ENCODE data around the gene NOM1.

Gene NOM1

GRCh38 chr7:156979007-156979606 lies 29.6 kb downstream of the NOM1 start:
- H3K4me1 ChIP-seq (ENCODE audit: low read length) = no peaks in the 10 kb centered on the region
- H3K9ac ChIP-seq (ENCODE audit: low read length) = no peak overlapping the region
- TF ChIP-seq, protein P1, sequence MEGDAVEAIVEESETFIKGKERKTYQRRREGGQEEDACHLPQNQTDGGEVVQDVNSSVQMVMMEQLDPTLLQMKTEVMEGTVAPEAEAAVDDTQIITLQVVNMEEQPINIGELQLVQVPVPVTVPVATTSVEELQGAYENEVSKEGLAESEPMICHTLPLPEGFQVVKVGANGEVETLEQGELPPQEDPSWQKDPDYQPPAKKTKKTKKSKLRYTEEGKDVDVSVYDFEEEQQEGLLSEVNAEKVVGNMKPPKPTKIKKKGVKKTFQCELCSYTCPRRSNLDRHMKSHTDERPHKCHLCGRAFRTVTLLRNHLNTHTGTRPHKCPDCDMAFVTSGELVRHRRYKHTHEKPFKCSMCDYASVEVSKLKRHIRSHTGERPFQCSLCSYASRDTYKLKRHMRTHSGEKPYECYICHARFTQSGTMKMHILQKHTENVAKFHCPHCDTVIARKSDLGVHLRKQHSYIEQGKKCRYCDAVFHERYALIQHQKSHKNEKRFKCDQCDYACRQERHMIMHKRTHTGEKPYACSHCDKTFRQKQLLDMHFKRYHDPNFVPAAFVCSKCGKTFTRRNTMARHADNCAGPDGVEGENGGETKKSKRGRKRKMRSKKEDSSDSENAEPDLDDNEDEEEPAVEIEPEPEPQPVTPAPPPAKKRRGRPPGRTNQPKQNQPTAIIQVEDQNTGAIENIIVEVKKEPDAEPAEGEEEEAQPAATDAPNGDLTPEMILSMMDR (IDR thresholded peaks at IDR 0.05; ENCODE audit: low read depth, low read length) = no peak
- TF ChIP-seq EZH2phosphoT487 (IDR thresholded peaks at IDR 0.05; ENCODE audit: low read depth) = no peak
- H3K27me3 ChIP-seq (ENCODE audit: low read depth, low read length) = no peaks in the 10 kb centered on the region
- H4K20me1 ChIP-seq (ENCODE audit: insufficient read depth, low read length) = no peaks in the 10 kb centered on the region
- H3K27ac ChIP-seq (ENCODE audit: low read length) = no peak overlapping the region
- H3K79me2 ChIP-seq (ENCODE audit: low read length) = no peaks in the 10 kb centered on the region
- H2AFZ ChIP-seq (ENCODE audit: low read depth, low read length) = no peak overlapping the region
- H3K36me3 ChIP-seq (replicated peaks; ENCODE audit: low read depth, low read length) = peaks cover 42% of the 10 kb centered on the region
- H3K4me2 ChIP-seq (ENCODE audit: low read length) = no peak overlapping the region
- H3K4me3 ChIP-seq (ENCODE audit: low read length) = no peak overlapping the region
- peaks cover 4% of the 10 kb centered on the region; the same call in 1 of the 2 replicates for H3K9me3 ChIP-seq (ENCODE audit: insufficient read depth, low read length)

GRCh38 chr7:156979711-156980110 lies 30.2 kb downstream of the NOM1 start:
- Histone ChIP-seq H3K4me2 (ENCODE audit: low read length) (no peak overlapping the region), H3K4me1 (ENCODE audit: low read length) (no peaks in the 10 kb centered on the region), H3K9ac (ENCODE audit: low read length) (no peak overlapping the region), H3K27ac (ENCODE audit: low read length) (no peak overlapping the region), H3K4me3 (ENCODE audit: low read length) (no peak overlapping the region), H3K79me2 (ENCODE audit: low read length) (no peaks in the 10 kb centered on the region), H4K20me1 (ENCODE audit: insufficient read depth, low read length) (no peaks in the 10 kb centered on the region), H2AFZ (ENCODE audit: low read depth, low read length) (no peak overlapping the region), H3K36me3 (replicated peaks; ENCODE audit: low read depth, low read length) (peaks cover 40% of the 10 kb centered on the region), H3K27me3 (ENCODE audit: low read depth, low read length) (no peaks in the 10 kb centered on the region), H3K9me3 (ENCODE audit: insufficient read depth, low read length) (peaks cover 4% of the 10 kb centered on the region; the same call in 1 of the 2 replicates)
- TF ChIP-seq, protein P1 (IDR thresholded peaks at IDR 0.05; ENCODE audit: low read depth, low read length) = no peak
- TF ChIP-seq EZH2phosphoT487 (IDR thresholded peaks at IDR 0.05; ENCODE audit: low read depth) = no peak

DNA sequence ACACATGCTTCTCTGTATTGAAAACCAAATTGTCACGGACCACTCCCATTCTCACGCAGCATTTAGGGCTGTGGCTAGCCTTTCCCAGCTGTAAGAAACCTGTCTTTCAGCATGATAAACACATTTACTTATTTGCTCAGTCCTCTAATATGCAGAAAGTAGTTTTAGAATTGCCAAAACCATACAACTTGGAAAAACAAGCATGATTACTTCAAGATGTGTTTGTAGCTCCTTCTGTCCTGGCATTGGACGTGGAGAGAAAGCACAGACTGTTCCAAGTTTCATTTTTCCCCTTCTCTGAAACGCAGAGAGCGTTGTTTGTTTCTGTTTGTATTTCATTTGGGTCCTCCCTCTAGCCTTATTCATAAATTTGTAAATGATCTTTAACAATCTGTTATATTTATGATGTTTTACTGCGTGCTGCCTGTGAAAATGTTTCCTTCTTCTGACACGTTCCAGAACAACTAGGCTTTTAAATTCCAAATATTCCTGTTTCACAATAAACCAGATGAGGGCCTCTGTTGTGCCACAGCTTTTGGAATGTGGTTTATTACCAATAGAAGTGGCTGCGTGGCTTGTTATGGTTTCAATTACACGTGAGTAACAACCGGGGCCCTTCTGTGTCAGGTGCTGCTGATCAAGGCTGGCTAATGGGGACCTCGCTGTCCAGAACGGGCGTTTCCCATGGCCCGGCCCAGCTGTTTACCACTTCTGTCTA lies 34.8 kb downstream of the NOM1 start:
- no peak overlapping the region for H3K4me3 ChIP-seq (ENCODE audit: low read length)

More for the DNA sequence above, 34.8 kb downstream of the NOM1 start:
- H3K4me2 ChIP-seq (ENCODE audit: low read length) = no peak overlapping the region
- H3K36me3 ChIP-seq (replicated peaks; ENCODE audit: low read depth, low read length) = peaks cover 17% of the 10 kb centered on the region
- H3K9me3 ChIP-seq (ENCODE audit: insufficient read depth, low read length) = no peaks in the 10 kb centered on the region
- H3K9ac ChIP-seq (ENCODE audit: low read length) = no peak overlapping the region
- TF ChIP-seq, protein P1 (IDR thresholded peaks at IDR 0.05; ENCODE audit: low read depth, low read length) = no peak
- TF ChIP-seq EZH2phosphoT487 (IDR thresholded peaks at IDR 0.05; ENCODE audit: low read depth) = no peak
- no peak overlapping the region for H2AFZ ChIP-seq (ENCODE audit: low read depth, low read length)
- no peak overlapping the region for H3K27ac ChIP-seq (ENCODE audit: low read length)
- no peaks in the 10 kb centered on the region for H3K79me2 ChIP-seq (ENCODE audit: low read length)
- no peaks in the 10 kb centered on the region for H3K27me3 ChIP-seq (ENCODE audit: low read depth, low read length)
- H4K20me1 ChIP-seq (ENCODE audit: insufficient read depth, low read length) = no peaks in the 10 kb centered on the region
- H3K4me1 ChIP-seq (ENCODE audit: low read length) = no peaks in the 10 kb centered on the region
